Type B pancreatic cell (in vitro differentiated cells): Measurements from ENCODE around the gene PLXNB1. TPM values are rescaled to one million over a fixed set of nuclear protein-coding genes. Genes with fewer than 3 reads are reported as not detected.

Experiments
- DNase-seq: peaks from one replicate; pipeline ENCODE4 v3.0.0; 2021; ENCODE audit warnings: mixed read lengths; ENCODE audit not compliant: unreplicated experiment; ENCODE audit errors: extremely low spot score
- H3K27ac Mint-ChIP-seq: 2 replicates; pipeline ENCODE4 v1.8.0; 2021; ENCODE audit warnings: mild to moderate bottlenecking, mixed read lengths
- H3K27me3 Mint-ChIP-seq: 2 replicates; pipeline ENCODE4 v1.8.0; 2021; ENCODE audit warnings: mixed read lengths
- H3K36me3 Mint-ChIP-seq: 2 replicates; pipeline ENCODE4 v1.8.0; 2021; ENCODE audit warnings: mixed read lengths
- H3K4me1 Mint-ChIP-seq: one replicate; pipeline ENCODE4 v1.8.0; 2021; ENCODE audit warnings: mixed read lengths; ENCODE audit not compliant: unreplicated experiment
- H3K4me3 Mint-ChIP-seq: 2 replicates; pipeline ENCODE4 v1.8.0; 2021; ENCODE audit warnings: mild to moderate bottlenecking, mixed read lengths
- H3K9me3 Mint-ChIP-seq: 2 replicates; pipeline ENCODE4 v1.8.0; 2021; ENCODE audit warnings: mixed read lengths
- total RNA-seq: library from RNA; stranded (reverse); gene quantifications from 2 replicates; pipeline ENCODE4 v1.2.1, GENCODE V29; 2021; ENCODE audit warnings: low replicate concordance
- TF ChIP-seq, protein P1 (sequence below): fragments of 200-600 bp; sonication (generic); conservative IDR thresholded peaks from 2 replicates; pipeline ENCODE4 v1.5.0; 2021; ENCODE audit warnings: antibody characterized with exemption, mild to moderate bottlenecking

PLXNB1 gene
- total RNA-seq, 1 donor from 2014 or later = 212 TPM

GRCh38 chr3:48413611-48414010 is 16.3 kb downstream of the PLXNB1 start:
- TF ChIP-seq, protein P1, sequence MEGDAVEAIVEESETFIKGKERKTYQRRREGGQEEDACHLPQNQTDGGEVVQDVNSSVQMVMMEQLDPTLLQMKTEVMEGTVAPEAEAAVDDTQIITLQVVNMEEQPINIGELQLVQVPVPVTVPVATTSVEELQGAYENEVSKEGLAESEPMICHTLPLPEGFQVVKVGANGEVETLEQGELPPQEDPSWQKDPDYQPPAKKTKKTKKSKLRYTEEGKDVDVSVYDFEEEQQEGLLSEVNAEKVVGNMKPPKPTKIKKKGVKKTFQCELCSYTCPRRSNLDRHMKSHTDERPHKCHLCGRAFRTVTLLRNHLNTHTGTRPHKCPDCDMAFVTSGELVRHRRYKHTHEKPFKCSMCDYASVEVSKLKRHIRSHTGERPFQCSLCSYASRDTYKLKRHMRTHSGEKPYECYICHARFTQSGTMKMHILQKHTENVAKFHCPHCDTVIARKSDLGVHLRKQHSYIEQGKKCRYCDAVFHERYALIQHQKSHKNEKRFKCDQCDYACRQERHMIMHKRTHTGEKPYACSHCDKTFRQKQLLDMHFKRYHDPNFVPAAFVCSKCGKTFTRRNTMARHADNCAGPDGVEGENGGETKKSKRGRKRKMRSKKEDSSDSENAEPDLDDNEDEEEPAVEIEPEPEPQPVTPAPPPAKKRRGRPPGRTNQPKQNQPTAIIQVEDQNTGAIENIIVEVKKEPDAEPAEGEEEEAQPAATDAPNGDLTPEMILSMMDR = no peak
- Mint-ChIP-seq H3K36me3 (peaks cover 9% of the 10 kb centered on the region), H3K27me3 (no peaks in the 10 kb centered on the region), H3K9me3 (no peaks in the 10 kb centered on the region), H3K4me1 (no peaks in the 10 kb centered on the region), H3K27ac (peak overlapping the region; percentile 63), H3K4me3 (no peak overlapping the region)
- DNase-seq = no peak

DNA sequence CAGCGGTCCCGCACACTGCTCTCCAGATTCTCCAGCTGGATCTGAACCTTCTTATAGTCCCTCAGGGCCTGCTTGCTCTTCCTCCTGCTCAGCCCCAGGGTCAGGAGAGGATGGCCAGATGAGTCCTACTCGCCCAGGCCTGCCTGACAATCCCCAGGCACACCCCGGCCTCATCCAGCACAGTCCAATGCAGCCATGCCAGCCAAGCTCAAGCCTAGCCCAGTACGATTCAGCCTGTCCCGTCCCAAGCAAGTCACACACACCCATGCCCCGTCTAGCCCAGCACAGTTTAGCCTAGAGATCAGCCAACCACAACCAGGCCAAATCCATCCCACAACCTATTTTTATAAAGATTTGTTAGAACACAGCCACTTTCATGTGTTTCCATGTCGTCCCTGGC is 16.8 kb downstream of the PLXNB1 start:
- Mint-ChIP-seq H3K27ac (peak overlapping the region; percentile 63), H3K4me3 (peak overlapping the region; percentile 34), H3K4me1 (no peaks in the 10 kb centered on the region), H3K36me3 (peaks cover 13% of the 10 kb centered on the region), H3K9me3 (no peaks in the 10 kb centered on the region), H3K27me3 (no peaks in the 10 kb centered on the region)
- DNase-seq = no peak
- TF ChIP-seq, protein P1 = no peak

- H3K9me3 Mint-ChIP-seq = no peaks in the 10 kb centered on the region
- DNase-seq = no peak
- no peaks in the 10 kb centered on the region for H3K4me1 Mint-ChIP-seq
- H3K27me3 Mint-ChIP-seq = no peaks in the 10 kb centered on the region
- no peak overlapping the region for H3K4me3 Mint-ChIP-seq
- H3K36me3 Mint-ChIP-seq = peaks cover 13% of the 10 kb centered on the region
- peak overlapping the region; percentile 63 for H3K27ac Mint-ChIP-seq
- TF ChIP-seq, protein P1 = no peak
Observed at GRCh38 chr3:48412375-48413001, 17.4 kb downstream of the PLXNB1 start.

DNA sequence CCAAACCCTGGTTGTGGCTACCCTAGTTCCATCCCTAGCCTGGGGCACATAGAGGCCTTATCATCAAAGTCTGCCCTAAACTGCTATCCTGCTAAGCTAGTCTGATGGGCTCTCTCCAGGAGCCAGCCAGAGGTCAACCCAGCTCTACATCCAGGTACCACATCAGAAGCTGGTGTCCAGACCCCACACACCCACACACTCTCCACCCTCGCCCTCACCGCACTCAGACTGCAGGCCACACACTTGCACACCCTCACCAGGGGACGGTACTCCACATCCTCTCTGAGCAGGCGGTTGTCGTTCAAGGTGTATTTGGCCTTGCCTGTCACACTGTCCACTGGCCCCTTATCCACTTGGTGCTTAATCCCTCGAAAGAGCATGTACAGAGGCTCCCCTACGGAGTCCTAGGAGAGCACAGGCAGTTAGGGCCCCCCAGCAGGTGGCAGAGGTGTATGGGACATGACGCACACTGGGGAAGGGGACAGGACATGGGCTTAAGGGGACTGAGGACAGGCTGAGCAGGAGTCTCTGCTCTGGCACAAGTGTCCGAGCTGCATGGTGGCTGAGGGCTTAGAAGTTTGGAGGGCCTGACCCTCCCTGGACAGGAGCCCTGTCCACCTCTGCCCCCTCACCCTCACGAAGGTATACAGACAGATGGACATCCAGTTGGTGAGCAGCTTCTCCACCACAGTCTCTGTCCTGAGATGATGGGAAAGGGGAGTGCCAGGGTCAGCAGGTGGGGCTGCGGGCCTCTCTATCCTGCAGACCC is 18.1 kb downstream of the PLXNB1 start:
- TF ChIP-seq, protein P1 = no peak
- Mint-ChIP-seq H3K4me1 (no peaks in the 10 kb centered on the region), H3K36me3 (peaks cover 16% of the 10 kb centered on the region), H3K27ac (no peak overlapping the region), H3K4me3 (no peak overlapping the region), H3K9me3 (no peaks in the 10 kb centered on the region), H3K27me3 (no peaks in the 10 kb centered on the region)
- no peak for DNase-seq

GRCh38 chr3:48411041-48411588 is 18.8 kb downstream of the PLXNB1 start:
- DNase-seq = peak; percentile 43
- Mint-ChIP-seq H3K36me3 (peaks cover 18% of the 10 kb centered on the region), H3K27me3 (no peaks in the 10 kb centered on the region), H3K4me3 (no peak overlapping the region), H3K9me3 (no peaks in the 10 kb centered on the region), H3K4me1 (no peaks in the 10 kb centered on the region), H3K27ac (no peak overlapping the region)
- TF ChIP-seq, protein P1 = no peak
